ENCODE measurements around the gene CHAT.

The CHAT gene

GRCh38 chr10:49614242-49615198 lies 683 bp downstream of the CHAT start:
- Histone ChIP-seq H3K4me3 (replicated peaks; ENCODE audit: insufficient read depth, low read length) (no peak overlapping the region), H3K27me3 (ENCODE audit: insufficient read depth, poor library complexity, severe bottlenecking) (peaks cover 54% of the 10 kb centered on the region), H3K27ac (replicated peaks) (no peak overlapping the region)
- no peak for DNase-seq (ENCODE audit: low read depth in 1 of 2, low spot score in 1 of 2)
- TF ChIP-seq SPI1 (IDR thresholded peaks at IDR 0.05; ENCODE audit: borderline replicate concordance, low read depth) (no peak), REST (IDR thresholded peaks at IDR 0.05; ENCODE audit: insufficient replicate concordance, low read depth) (no peak), POLR2AphosphoS5 (IDR thresholded peaks at IDR 0.05; ENCODE audit: low read depth) (no peak), GABPA (IDR thresholded peaks at IDR 0.05; ENCODE audit: low read depth) (no peak), CTCF (IDR thresholded peaks at IDR 0.05; ENCODE audit: insufficient read depth, low read length) (no peak)

- Histone ChIP-seq H3K4me3 (replicated peaks; ENCODE audit: insufficient read depth, low read length) (no peak overlapping the region), H3K27ac (replicated peaks) (no peak overlapping the region), H3K27me3 (ENCODE audit: insufficient read depth, poor library complexity, severe bottlenecking) (peaks cover 52% of the 10 kb centered on the region)
- TF ChIP-seq POLR2AphosphoS5 (IDR thresholded peaks at IDR 0.05; ENCODE audit: low read depth) (no peak), GABPA (IDR thresholded peaks at IDR 0.05; ENCODE audit: low read depth) (no peak), SPI1 (IDR thresholded peaks at IDR 0.05; ENCODE audit: borderline replicate concordance, low read depth) (no peak)
- DNase-seq (ENCODE audit: low read depth in 1 of 2, low spot score in 1 of 2): no peak
Observed at GRCh38 chr10:49615213-49615612, 1.4 kb downstream of the CHAT start.

GRCh38 chr10:49615721-49616120 lies 1.9 kb downstream of the CHAT start:
- H3K4me3 ChIP-seq (replicated peaks; ENCODE audit: insufficient read depth, low read length): no peak overlapping the region
- peaks cover 49% of the 10 kb centered on the region for H3K27me3 ChIP-seq (ENCODE audit: insufficient read depth, poor library complexity, severe bottlenecking)
- TF ChIP-seq SPI1 (IDR thresholded peaks at IDR 0.05; ENCODE audit: borderline replicate concordance, low read depth) (no peak), CTCF (IDR thresholded peaks at IDR 0.05; ENCODE audit: insufficient read depth, low read length) (no peak), GABPA (IDR thresholded peaks at IDR 0.05; ENCODE audit: low read depth) (no peak), REST (IDR thresholded peaks at IDR 0.05; ENCODE audit: insufficient replicate concordance, low read depth) (no peak), POLR2AphosphoS5 (IDR thresholded peaks at IDR 0.05; ENCODE audit: low read depth) (no peak)
- no peak for DNase-seq (ENCODE audit: low read depth in 1 of 2, low spot score in 1 of 2)
- no peak overlapping the region for H3K27ac ChIP-seq (replicated peaks)

- Histone ChIP-seq H3K27me3 (ENCODE audit: insufficient read depth, poor library complexity, severe bottlenecking) (peaks cover 40% of the 10 kb centered on the region), H3K4me3 (replicated peaks; ENCODE audit: insufficient read depth, low read length) (no peak overlapping the region), H3K27ac (replicated peaks) (no peak overlapping the region)
- DNase-seq (ENCODE audit: low read depth in 1 of 2, low spot score in 1 of 2): no peak
- no peak for TF ChIP-seq CTCF (IDR thresholded peaks at IDR 0.05; ENCODE audit: insufficient read depth, low read length)
Observed at GRCh38 chr10:49616421-49617101, 2.7 kb downstream of the CHAT start.

Data from HL-60 (cell line).